ENCODE results near the gene LRRC56.

Gene LRRC56

DNA sequence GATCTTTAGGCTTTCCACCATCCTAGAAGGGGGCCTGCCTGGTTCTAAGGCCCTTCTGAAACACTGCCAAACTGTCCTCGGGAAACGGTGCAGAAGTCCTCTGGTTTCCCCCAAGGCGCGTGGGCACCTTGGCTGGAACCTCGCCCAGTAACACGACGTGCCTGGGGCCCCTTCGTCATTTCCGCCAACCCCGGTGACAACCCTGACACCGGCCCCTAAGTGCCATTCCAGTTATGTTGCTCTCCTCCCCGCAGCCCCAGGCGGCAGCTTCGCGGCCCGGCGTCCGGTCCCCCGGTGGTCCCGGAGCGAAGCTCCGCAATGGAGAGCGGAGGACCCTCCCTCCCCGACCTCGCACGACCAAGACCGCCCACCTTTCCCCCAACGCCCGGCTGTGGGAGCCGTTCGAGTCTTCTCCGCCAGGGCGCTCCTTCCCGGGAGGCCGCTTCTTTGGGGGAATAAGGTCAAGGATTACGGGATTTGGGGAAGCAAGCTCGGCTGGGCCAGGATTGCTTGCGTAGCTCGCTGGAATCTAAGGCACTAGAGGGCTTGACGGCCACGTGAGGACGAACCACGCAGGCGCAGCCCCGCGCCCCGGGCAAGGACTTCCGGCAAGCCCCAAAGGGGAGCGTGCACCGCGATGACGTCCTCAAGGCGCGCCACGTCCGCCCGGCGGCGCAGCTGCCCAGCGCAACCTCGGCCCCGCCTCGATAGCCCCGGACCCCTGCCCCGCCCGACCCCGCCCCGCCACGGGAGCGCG is 30.9 kb upstream of the LRRC56 start:
- in situ Hi-C loops (cut with MboI; ENCODE audit: low pct_unique_long_range_greater_than_20kb, low sequenced_read_pairs, unreplicated experiment): no loop called here
- peak; percentile 99 for DNase-seq (ENCODE audit: low spot score)
- TF ChIP-seq, protein P1, sequence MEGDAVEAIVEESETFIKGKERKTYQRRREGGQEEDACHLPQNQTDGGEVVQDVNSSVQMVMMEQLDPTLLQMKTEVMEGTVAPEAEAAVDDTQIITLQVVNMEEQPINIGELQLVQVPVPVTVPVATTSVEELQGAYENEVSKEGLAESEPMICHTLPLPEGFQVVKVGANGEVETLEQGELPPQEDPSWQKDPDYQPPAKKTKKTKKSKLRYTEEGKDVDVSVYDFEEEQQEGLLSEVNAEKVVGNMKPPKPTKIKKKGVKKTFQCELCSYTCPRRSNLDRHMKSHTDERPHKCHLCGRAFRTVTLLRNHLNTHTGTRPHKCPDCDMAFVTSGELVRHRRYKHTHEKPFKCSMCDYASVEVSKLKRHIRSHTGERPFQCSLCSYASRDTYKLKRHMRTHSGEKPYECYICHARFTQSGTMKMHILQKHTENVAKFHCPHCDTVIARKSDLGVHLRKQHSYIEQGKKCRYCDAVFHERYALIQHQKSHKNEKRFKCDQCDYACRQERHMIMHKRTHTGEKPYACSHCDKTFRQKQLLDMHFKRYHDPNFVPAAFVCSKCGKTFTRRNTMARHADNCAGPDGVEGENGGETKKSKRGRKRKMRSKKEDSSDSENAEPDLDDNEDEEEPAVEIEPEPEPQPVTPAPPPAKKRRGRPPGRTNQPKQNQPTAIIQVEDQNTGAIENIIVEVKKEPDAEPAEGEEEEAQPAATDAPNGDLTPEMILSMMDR (IDR thresholded peaks at IDR 0.05; ENCODE audit: extremely low read depth, insufficient read depth, missing control alignments): no peak

DNA sequence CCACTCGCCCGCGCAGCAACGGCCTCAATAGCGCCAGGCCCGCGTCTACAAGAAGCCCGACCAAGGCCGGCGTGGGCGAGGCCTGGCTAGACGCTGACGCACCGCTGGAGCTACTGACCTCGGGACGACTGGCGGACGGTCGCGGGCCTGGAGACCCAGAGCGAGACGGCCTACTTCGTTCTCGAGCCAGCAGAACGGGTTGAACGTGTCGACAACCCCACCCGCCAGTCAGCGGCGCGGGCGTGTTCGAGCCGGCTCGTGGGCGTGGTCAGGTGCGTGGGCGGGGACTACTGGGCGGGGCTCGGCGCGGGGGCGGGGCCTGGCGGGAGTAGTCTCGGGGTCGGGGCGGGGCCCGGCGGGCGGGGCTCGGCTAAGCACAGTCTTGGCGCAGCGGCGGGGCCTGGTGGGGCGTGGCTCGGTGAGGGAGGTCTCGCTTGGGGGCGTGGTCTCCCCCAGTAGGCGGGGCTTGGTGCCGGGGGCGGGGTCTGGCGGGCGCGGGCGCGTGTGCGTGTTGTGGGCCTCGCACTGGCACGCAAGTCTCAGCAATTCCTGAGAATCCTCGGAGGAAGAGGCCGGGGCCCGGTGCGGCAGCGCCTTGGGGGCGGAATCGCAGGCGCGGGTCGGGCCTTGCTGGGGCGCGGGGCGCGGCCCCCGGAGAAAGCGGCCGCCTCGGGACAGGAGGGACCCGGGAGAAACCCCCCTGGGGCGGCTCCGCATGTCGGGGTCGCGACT is 30.2 kb upstream of the LRRC56 start, which contains the start of gene RNH1:
Gene RNH1, minus strand, starts transcription at position 248 of the 732 bp plus-strand sequence. CDS start 5,080 bp downstream, outside the sequence.
- DNase-seq (ENCODE audit: low spot score): peak; percentile 100
- in situ Hi-C loops (cut with MboI; ENCODE audit: low pct_unique_long_range_greater_than_20kb, low sequenced_read_pairs, unreplicated experiment): no loop called here
- TF ChIP-seq, protein P1 (IDR thresholded peaks at IDR 0.05; ENCODE audit: extremely low read depth, insufficient read depth, missing control alignments): no peak

DNA sequence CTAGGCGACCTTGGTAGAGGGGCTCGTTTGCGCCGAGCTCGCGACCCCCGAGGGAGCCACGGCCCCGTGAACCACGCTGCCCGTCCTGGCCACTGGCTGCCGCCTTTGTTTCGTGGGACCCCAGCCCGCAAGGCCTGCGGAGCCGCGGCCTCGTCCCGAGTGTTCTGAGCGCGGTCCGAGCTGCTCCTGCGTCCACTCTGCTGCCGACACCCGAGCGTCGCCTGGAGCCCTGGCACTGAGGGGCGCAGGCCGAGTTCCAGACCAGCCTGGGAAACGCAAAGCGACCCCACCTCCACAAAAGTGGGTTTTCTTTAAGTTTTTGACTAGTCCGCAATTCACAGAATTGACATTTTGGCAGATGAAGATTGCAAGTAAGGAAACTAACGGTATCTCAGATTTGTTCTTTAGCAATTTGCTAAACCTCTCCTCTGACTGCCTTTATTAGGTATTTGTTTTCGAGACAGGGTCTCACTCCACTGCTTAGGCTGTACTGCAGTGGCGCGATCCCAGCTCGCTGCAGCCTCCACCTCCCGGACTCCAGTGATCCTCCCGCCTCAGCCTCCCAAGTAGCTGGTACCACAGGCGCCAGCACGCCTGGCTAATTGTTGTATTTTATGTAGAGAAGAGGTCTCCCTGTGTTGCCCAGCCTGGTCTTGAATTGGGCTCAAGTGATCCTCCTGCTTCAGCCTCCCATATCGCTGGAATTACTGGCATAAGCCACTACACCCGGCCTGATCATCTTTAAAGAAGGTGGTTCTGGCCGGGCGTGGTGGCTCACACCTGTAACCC is 29.4 kb upstream of the LRRC56 start:
- TF ChIP-seq, protein P1 (IDR thresholded peaks at IDR 0.05; ENCODE audit: extremely low read depth, insufficient read depth, missing control alignments): no peak
- in situ Hi-C loops (cut with MboI; ENCODE audit: low pct_unique_long_range_greater_than_20kb, low sequenced_read_pairs, unreplicated experiment): no loop called here
- DNase-seq (ENCODE audit: low spot score): no peak

DNA sequence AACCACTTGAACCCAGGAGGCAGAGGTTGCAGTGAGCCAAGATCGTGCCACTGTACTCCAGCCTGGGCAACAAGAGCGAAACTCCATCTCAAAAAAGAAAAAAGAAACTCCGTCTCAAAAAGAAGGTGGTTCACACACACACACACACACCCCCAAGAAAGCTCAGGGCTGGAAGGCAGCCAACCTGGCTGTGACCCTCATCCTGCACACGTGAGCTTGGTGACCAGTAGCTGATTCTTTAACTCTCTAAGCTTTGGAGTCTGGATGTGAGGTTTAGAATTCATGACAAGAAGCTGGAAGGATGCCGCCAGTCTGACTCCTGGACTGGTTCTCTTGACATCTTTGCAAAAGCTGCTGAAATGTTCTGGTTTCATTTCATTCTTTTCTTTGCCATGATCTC is 28.4 kb upstream of the LRRC56 start:
- in situ Hi-C loops (cut with MboI; ENCODE audit: low pct_unique_long_range_greater_than_20kb, low sequenced_read_pairs, unreplicated experiment): no loop called here
- no peak for DNase-seq (ENCODE audit: low spot score)
- TF ChIP-seq, protein P1 (IDR thresholded peaks at IDR 0.05; ENCODE audit: extremely low read depth, insufficient read depth, missing control alignments): no peak

DNA sequence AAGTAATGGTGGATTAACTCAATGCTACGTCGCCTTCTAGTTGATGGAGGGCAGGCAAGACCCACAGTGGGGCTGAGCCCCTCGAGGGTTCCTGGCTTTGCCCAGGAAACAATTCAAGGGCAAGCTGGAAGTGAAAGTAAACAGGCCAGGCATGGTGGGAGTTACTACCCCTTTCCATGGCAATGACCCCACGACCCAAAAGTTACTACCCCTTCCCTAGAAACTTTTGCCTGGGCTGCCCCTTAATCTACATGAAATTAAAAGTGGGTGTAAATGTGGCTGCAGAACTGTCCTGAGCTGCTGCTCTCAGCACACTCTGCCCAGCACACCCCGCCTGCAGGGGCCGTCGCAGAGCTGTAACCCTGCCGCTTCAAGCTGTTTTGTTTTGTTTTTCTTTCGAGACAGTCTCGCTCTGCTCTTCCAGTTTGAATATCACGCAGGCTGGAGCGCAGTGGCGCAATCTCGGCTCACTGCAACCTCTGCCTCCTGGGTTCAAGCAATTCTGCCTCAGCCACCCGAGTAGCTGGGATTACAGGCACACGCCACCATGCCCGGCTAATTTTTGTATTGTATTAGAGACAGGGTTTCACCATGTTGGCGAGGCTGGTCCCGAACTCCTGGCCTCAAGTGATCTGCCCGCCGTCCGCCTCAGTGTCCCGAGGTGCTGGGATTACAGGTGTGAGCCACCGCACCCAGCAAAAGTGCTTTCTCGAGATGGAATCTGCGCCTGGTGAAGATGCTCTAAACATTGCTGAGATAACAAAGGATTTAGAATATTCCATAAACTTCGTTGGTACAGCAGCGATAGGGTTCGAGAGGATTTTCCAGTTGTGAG is 24.3 kb upstream of the LRRC56 start:
- in situ Hi-C loops (cut with MboI; ENCODE audit: low pct_unique_long_range_greater_than_20kb, low sequenced_read_pairs, unreplicated experiment): no loop called here
- DNase-seq (ENCODE audit: low spot score): no peak

More for the DNA sequence above, 24.3 kb upstream of the LRRC56 start:
- TF ChIP-seq, protein P1 (IDR thresholded peaks at IDR 0.05; ENCODE audit: extremely low read depth, insufficient read depth, missing control alignments): no peak
